H9 (cell line): ENCODE data around the gene TRPM3. TPM values are rescaled to one million over a fixed set of nuclear protein-coding genes. Genes with fewer than 3 reads are reported as not detected.

ENCODE experiments used
- DNase-seq: peaks from one replicate; pipeline ENCODE4 v3.0.0-alpha.2; 2017
- H2AFZ ChIP-seq: one replicate; pipeline ENCODE4 v1.6.1; 2013; ENCODE audit warnings: mild to moderate bottlenecking, low read length, control low read depth, moderate library complexity
- H2AK5ac ChIP-seq: 2 replicates; pipeline ENCODE4 v1.6.1; 2013; ENCODE audit warnings: low read length, control low read depth, mixed read lengths; ENCODE audit not compliant: insufficient read length
- H2BK120ac ChIP-seq: one replicate; pipeline ENCODE4 v1.6.1; 2013; ENCODE audit warnings: low read depth, mild to moderate bottlenecking, low read length, control low read depth, inconsistent platforms; ENCODE audit not compliant: poor library complexity, severe bottlenecking
- H2BK12ac ChIP-seq: 2 replicates; pipeline ENCODE4 v1.6.1; 2013; ENCODE audit warnings: low read length, control low read depth, mixed read lengths, low read depth; ENCODE audit not compliant: insufficient read length
- H2BK15ac ChIP-seq: 2 replicates; pipeline ENCODE4 v1.6.1; 2013; ENCODE audit warnings: low read depth, low read length, control low read depth
- H2BK20ac ChIP-seq: one replicate; pipeline ENCODE4 v1.6.1; 2013; ENCODE audit warnings: low read depth, mild to moderate bottlenecking, low read length, control low read depth, inconsistent platforms; ENCODE audit not compliant: poor library complexity, severe bottlenecking
- H2BK5ac ChIP-seq: 2 replicates; pipeline ENCODE4 v1.6.1; 2013; ENCODE audit warnings: low read length, control low read depth, mixed read lengths; ENCODE audit not compliant: insufficient read length
- H3K14ac ChIP-seq: 2 replicates; pipeline ENCODE4 v1.6.1; 2013; ENCODE audit warnings: low read length, control low read depth; ENCODE audit not compliant: insufficient read depth
- H3K18ac ChIP-seq: 2 replicates; pipeline ENCODE4 v1.6.1; 2013; ENCODE audit warnings: low read depth, mild to moderate bottlenecking, mixed read lengths, low read length, control low read depth; ENCODE audit not compliant: insufficient read length
- H3K23ac ChIP-seq: 2 replicates; pipeline ENCODE4 v1.6.1; 2013; ENCODE audit warnings: low read length, control low read depth, mixed read lengths, low read depth; ENCODE audit not compliant: insufficient read length
- H3K23me2 ChIP-seq: 2 replicates; pipeline ENCODE4 v1.6.1; 2013; ENCODE audit warnings: low read depth, mild to moderate bottlenecking, mixed read lengths, low read length, control low read depth; ENCODE audit not compliant: insufficient read length, poor library complexity, severe bottlenecking
- H3K27ac ChIP-seq: 2 replicates; pipeline ENCODE4 v1.5.1; 2013; ENCODE audit warnings: low read length, control low read depth, mixed read lengths, low read depth; ENCODE audit not compliant: insufficient read length
- H3K27me3 ChIP-seq: 2 replicates; pipeline ENCODE4 v1.6.1; 2013; ENCODE audit warnings: low read length, control low read depth, inconsistent platforms; ENCODE audit not compliant: insufficient read depth
- H3K4ac ChIP-seq: 2 replicates; pipeline ENCODE4 v1.6.1; 2013; ENCODE audit warnings: low read depth, mild to moderate bottlenecking, control low read depth, inconsistent platforms, low read length, moderate library complexity
- H3K4me1 ChIP-seq: 2 replicates; pipeline ENCODE4 v1.6.1; 2013; ENCODE audit warnings: low read length, control low read depth, inconsistent platforms; ENCODE audit not compliant: insufficient read depth
- H3K4me2 ChIP-seq: 2 replicates; pipeline ENCODE4 v1.6.1; 2013; ENCODE audit warnings: low read length, control low read depth, mixed read lengths; ENCODE audit not compliant: insufficient read length, insufficient read depth
- H3K56ac ChIP-seq: 2 replicates; pipeline ENCODE4 v1.6.1; 2013; ENCODE audit warnings: low read depth, mild to moderate bottlenecking, mixed read lengths, low read length, control low read depth; ENCODE audit not compliant: insufficient read length
- H3K79me1 ChIP-seq: 2 replicates; pipeline ENCODE4 v1.6.1; 2013; ENCODE audit warnings: low read depth, mild to moderate bottlenecking, moderate library complexity, low read length, control low read depth, inconsistent platforms; ENCODE audit not compliant: insufficient read depth, poor library complexity, severe bottlenecking
- H3K79me2 ChIP-seq: 2 replicates; pipeline ENCODE4 v1.6.1; 2013; ENCODE audit warnings: low read length, control low read depth, inconsistent platforms; ENCODE audit not compliant: insufficient read depth
- H3K9ac ChIP-seq: 2 replicates; pipeline ENCODE4 v1.6.1; 2013; ENCODE audit warnings: low read length, control low read depth, mixed read lengths; ENCODE audit not compliant: insufficient read length; ENCODE audit errors: extremely low read depth
- H3K9me3 ChIP-seq: one replicate; pipeline ENCODE4 v1.6.1; 2013; ENCODE audit warnings: low read depth, low read length, inconsistent platforms; ENCODE audit not compliant: control insufficient read depth
- H3T11ph ChIP-seq: one replicate; pipeline ENCODE4 v1.6.1; 2013; ENCODE audit warnings: mild to moderate bottlenecking, low read length, control low read depth, inconsistent platforms
- H4K20me1 ChIP-seq: one replicate; pipeline ENCODE4 v1.6.1; 2013; ENCODE audit not compliant: control insufficient read depth, insufficient read length, insufficient read depth
- H4K5ac ChIP-seq: 2 replicates; pipeline ENCODE4 v1.6.1; 2013; ENCODE audit warnings: low read depth, mild to moderate bottlenecking, mixed read lengths, low read length, control low read depth; ENCODE audit not compliant: insufficient read length
- H4K8ac ChIP-seq: replicated peaks from 2 replicates; pipeline ENCODE4 v1.6.1; 2013; ENCODE audit warnings: low read length, control low read depth, mixed read lengths, low read depth; ENCODE audit not compliant: insufficient read length
- H4K91ac ChIP-seq: 2 replicates; pipeline ENCODE4 v1.6.1; 2013; ENCODE audit warnings: low read depth, mild to moderate bottlenecking, moderate library complexity, mixed read lengths, low read length, control low read depth; ENCODE audit not compliant: insufficient read length
- H3K27ac Mint-ChIP-seq, 3 experiments: 2 replicates in 2 of 3; 3 replicates in 1 of 3; pipeline ENCODE4 v1.8.0; 2020 to 2021; ENCODE audit warnings: mixed read lengths in 3 of 3, mild to moderate bottlenecking in 1 of 3, moderate library complexity in 1 of 3
- H3K27me3 Mint-ChIP-seq: 2 replicates; pipeline ENCODE4 v1.8.0; 2021; ENCODE audit warnings: low read depth, mild to moderate bottlenecking, moderate library complexity, mixed read lengths
- H3K36me3 Mint-ChIP-seq, 3 experiments: 2 replicates in 2 of 3; 3 replicates in 1 of 3; pipeline ENCODE4 v1.8.0; 2020 to 2021; ENCODE audit warnings: low read depth in 3 of 3, mixed read lengths in 3 of 3; ENCODE audit not compliant: insufficient read depth in 1 of 3
- H3K4me1 Mint-ChIP-seq, 2 experiments: 2 replicates each; pipeline ENCODE4 v1.8.0; 2020; ENCODE audit warnings: mixed read lengths in 2 of 2
- H3K4me3 Mint-ChIP-seq, 2 experiments: 2 replicates in 1 of 2; 3 replicates in 1 of 2; pipeline ENCODE4 v1.8.0; 2020 to 2021; ENCODE audit warnings: mild to moderate bottlenecking in 2 of 2, mixed read lengths in 2 of 2, moderate library complexity in 1 of 2
- H3K9me3 Mint-ChIP-seq, 2 experiments: 2 replicates in 1 of 2; 3 replicates in 1 of 2; pipeline ENCODE4 v1.8.0; 2020; ENCODE audit warnings: mild to moderate bottlenecking in 2 of 2, mixed read lengths in 2 of 2, moderate library complexity in 1 of 2
- WGBS: extraction: QIAGEN DNeasy Blood & Tissue Kit; methylation state at CpG from one replicate; pipeline ENCODE4 v1.1.7; 2013; ENCODE audit warnings: missing lambda C conversion rate, low lambda C conversion rate, mixed read lengths; ENCODE audit not compliant: insufficient read length; ENCODE audit errors: extremely low coverage; 5-methylcytosine and 5-hydroxymethylcytosine counted together
- total RNA-seq: library from RNA; stranded (reverse); gene quantifications from 2 replicates; pipeline ENCODE4 v1.2.1, GENCODE V29; 2021
- TF ChIP-seq, protein P1 (sequence below): fragments of 200-600 bp; sonication (generic); conservative IDR thresholded peaks from 3 replicates; pipeline ENCODE4 v1.8.0; 2021; ENCODE audit warnings: antibody characterized with exemption, mild to moderate bottlenecking

TRPM3 gene
- total RNA-seq, 1 experiment from 2014 or later = 10.3 TPM

DNA sequence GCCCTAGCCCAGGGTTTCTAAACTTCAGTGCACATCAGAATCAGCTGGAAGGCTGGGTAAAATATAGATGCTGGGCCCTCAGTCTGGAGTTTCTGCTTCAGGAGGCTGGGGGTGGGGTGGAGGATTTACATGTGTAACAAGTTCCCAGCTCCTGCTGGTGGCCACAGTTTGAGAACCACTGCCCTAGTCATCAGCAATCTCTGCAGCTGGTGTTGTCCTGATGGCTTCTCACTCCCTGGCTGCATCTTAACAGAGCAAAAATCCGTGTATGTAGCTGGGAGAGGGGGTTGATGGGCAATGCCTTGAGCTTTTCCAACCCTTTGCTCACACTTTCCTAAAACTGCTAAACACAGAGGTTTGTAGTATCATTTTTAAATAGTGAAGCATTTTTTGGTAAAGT lies 520.9 kb downstream of the TRPM3 start:
- DNase-seq = no peak

More for the DNA sequence above, 520.9 kb downstream of the TRPM3 start:
- H3K14ac ChIP-seq = no peak overlapping the region
- Mint-ChIP-seq H3K9me3 (no peaks in the 10 kb centered on the region), H3K4me1 (peaks cover 15 to 20% of the 10 kb centered on the region in 2 experiments), H3K27me3 (no peaks in the 10 kb centered on the region), H3K36me3 (no peaks in the 10 kb centered on the region), H3K27ac (no peak overlapping the region; a peak in 2 of 7 replicates), H3K4me3 (no peak overlapping the region)
- H3T11ph ChIP-seq = no peak overlapping the region
- H3K79me1 ChIP-seq = no peaks in the 10 kb centered on the region
- no peak overlapping the region for H2BK15ac ChIP-seq
- no peak overlapping the region for H3K4ac ChIP-seq
- H4K20me1 ChIP-seq = no peaks in the 10 kb centered on the region
- H3K56ac ChIP-seq = no peak overlapping the region
- no peaks in the 10 kb centered on the region for H3K23me2 ChIP-seq
- H3K4me2 ChIP-seq = no peak overlapping the region
- H3K27ac ChIP-seq = no peak overlapping the region
- H3K23ac ChIP-seq = no peak overlapping the region
- no peak overlapping the region for H4K91ac ChIP-seq
- no CpG with 5 or more reads among the region's 1 CpG for WGBS
- H2BK20ac ChIP-seq = no peak overlapping the region
- H3K4me1 ChIP-seq = no peaks in the 10 kb centered on the region
- TF ChIP-seq, protein P1, sequence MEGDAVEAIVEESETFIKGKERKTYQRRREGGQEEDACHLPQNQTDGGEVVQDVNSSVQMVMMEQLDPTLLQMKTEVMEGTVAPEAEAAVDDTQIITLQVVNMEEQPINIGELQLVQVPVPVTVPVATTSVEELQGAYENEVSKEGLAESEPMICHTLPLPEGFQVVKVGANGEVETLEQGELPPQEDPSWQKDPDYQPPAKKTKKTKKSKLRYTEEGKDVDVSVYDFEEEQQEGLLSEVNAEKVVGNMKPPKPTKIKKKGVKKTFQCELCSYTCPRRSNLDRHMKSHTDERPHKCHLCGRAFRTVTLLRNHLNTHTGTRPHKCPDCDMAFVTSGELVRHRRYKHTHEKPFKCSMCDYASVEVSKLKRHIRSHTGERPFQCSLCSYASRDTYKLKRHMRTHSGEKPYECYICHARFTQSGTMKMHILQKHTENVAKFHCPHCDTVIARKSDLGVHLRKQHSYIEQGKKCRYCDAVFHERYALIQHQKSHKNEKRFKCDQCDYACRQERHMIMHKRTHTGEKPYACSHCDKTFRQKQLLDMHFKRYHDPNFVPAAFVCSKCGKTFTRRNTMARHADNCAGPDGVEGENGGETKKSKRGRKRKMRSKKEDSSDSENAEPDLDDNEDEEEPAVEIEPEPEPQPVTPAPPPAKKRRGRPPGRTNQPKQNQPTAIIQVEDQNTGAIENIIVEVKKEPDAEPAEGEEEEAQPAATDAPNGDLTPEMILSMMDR = no peak
- no peak overlapping the region for H4K8ac ChIP-seq
- H3K9me3 ChIP-seq = no peaks in the 10 kb centered on the region
- no peak overlapping the region for H2AK5ac ChIP-seq
- H2BK5ac ChIP-seq = no peak overlapping the region
- H2BK12ac ChIP-seq = no peak overlapping the region
- H4K5ac ChIP-seq = no peak overlapping the region
- no peak overlapping the region for H3K18ac ChIP-seq
- no peak overlapping the region for H3K9ac ChIP-seq
- H3K79me2 ChIP-seq = no peaks in the 10 kb centered on the region
- H2AFZ ChIP-seq = no peak overlapping the region
- no peaks in the 10 kb centered on the region for H3K27me3 ChIP-seq
- H2BK120ac ChIP-seq = no peak overlapping the region
